ENCODE data around the gene CAPZB.

DNA sequence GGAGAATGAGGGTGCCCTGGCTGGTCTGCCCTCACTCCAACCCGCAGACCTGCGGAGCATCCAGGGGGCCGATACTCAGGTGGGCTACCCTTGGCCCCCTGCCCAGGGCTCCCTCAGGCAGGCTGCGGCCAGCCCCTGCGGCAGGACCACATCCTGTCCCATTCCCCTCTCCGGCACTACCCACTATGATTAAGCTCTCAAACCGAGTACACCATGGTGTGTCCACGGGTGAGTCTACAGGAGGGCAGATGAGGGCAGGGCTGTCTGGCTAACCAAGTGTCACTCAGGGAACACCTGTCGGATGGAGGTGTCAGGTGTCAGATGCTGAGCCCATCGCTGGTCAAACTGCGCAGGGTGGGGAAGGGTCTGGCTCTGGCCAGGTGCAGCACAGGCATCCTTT, 126.0 kb downstream of the CAPZB start:
- TF ChIP-seq, protein P1, sequence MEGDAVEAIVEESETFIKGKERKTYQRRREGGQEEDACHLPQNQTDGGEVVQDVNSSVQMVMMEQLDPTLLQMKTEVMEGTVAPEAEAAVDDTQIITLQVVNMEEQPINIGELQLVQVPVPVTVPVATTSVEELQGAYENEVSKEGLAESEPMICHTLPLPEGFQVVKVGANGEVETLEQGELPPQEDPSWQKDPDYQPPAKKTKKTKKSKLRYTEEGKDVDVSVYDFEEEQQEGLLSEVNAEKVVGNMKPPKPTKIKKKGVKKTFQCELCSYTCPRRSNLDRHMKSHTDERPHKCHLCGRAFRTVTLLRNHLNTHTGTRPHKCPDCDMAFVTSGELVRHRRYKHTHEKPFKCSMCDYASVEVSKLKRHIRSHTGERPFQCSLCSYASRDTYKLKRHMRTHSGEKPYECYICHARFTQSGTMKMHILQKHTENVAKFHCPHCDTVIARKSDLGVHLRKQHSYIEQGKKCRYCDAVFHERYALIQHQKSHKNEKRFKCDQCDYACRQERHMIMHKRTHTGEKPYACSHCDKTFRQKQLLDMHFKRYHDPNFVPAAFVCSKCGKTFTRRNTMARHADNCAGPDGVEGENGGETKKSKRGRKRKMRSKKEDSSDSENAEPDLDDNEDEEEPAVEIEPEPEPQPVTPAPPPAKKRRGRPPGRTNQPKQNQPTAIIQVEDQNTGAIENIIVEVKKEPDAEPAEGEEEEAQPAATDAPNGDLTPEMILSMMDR (IDR thresholded peaks at IDR 0.05; ENCODE audit: low read length): no peak
- no peak for TF ChIP-seq EZH2 (optimal IDR thresholded peaks at IDR 0.05; ENCODE audit: low read depth, low read length)
